ENCODE measurements around the gene ARPC5.

Gene ARPC5

DNA sequence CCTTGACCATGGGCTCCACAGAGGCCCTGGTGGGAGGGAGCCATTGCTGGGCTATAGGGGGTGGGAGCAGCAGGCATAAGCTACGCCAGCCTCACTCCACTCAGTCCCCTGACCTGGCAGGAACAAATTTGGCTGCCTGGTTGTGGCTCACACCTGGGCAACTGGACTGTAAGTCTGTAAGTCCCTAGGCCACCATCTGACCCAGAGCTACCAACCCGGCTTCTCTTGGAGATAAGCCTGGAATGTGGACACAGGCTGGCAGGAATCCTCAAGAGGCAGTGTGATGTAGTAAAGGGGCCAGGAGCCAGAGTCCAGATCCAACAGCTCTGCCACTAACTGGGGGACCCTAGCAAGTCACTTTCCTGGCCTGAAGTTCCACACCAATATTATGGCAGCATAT is 56.7 kb downstream of the ARPC5 start:
- peaks cover 28% of the 10 kb centered on the region for H3K4me1 ChIP-seq (ENCODE audit: insufficient read depth, low read length, poor library complexity, severe bottlenecking)
- no peaks in the 10 kb centered on the region for H3K9me3 ChIP-seq (ENCODE audit: insufficient read depth, low read depth, low read length)
- no peaks in the 10 kb centered on the region for H3K36me3 ChIP-seq (ENCODE audit: insufficient read depth, low read length)
- no peaks in the 10 kb centered on the region for H3K9me2 ChIP-seq (replicated peaks; ENCODE audit: low read depth, low read length)
- no peak overlapping the region for H3K4me2 ChIP-seq (ENCODE audit: low read depth, low read length, poor library complexity, severe bottlenecking)
- H3K79me2 ChIP-seq (ENCODE audit: insufficient read depth, low read length) = no peaks in the 10 kb centered on the region
- no peak overlapping the region for H3K4me3 ChIP-seq (ENCODE audit: low read length, poor library complexity, severe bottlenecking)
- TF ChIP-seq, protein P1, sequence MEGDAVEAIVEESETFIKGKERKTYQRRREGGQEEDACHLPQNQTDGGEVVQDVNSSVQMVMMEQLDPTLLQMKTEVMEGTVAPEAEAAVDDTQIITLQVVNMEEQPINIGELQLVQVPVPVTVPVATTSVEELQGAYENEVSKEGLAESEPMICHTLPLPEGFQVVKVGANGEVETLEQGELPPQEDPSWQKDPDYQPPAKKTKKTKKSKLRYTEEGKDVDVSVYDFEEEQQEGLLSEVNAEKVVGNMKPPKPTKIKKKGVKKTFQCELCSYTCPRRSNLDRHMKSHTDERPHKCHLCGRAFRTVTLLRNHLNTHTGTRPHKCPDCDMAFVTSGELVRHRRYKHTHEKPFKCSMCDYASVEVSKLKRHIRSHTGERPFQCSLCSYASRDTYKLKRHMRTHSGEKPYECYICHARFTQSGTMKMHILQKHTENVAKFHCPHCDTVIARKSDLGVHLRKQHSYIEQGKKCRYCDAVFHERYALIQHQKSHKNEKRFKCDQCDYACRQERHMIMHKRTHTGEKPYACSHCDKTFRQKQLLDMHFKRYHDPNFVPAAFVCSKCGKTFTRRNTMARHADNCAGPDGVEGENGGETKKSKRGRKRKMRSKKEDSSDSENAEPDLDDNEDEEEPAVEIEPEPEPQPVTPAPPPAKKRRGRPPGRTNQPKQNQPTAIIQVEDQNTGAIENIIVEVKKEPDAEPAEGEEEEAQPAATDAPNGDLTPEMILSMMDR (conservative IDR thresholded peaks at IDR 0.05; ENCODE audit: low read length) = no peak
- no peak for TF ChIP-seq EZH2phosphoT487 (IDR thresholded peaks at IDR 0.05; ENCODE audit: borderline replicate concordance)
- H4K20me1 ChIP-seq (ENCODE audit: insufficient read depth, low read length, poor library complexity, severe bottlenecking) = no peaks in the 10 kb centered on the region
- no peak overlapping the region for H2AFZ ChIP-seq (ENCODE audit: low read length)
- no peak overlapping the region for H3K9ac ChIP-seq (ENCODE audit: low read depth, low read length, poor library complexity, severe bottlenecking)
- H3K27me3 ChIP-seq (ENCODE audit: insufficient read depth, low read length, poor library complexity, severe bottlenecking) = no peaks in the 10 kb centered on the region
- no peaks in the 10 kb centered on the region for H3F3A ChIP-seq (ENCODE audit: low read depth)

DNA sequence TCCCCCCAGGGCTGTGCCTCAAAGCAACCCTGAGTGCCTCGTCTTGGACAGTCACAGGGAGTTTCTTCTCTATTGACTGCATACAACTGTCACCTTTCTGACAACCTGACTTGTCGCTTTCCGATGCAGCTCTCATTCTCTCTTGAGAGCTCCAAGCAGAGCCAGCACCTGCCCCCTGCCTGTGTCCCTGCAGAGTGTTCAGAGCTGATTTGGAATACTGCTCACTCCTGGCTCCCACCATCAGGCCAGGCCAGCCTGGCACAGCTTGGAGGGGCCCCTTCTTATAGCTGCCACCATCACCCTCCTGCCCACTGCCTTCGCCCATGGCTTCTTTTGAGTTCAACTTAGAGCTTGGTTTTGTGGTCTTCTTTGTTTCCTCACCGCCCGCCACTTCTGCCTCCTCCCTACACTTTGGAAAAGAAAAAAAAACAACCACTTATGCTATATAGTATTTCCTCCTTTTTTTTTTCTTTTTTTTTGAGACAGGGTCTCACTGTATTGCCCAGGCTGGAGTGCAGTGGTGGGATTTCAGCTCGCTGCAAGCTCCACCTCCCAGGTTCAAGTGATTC is 57.6 kb downstream of the ARPC5 start:
- H3F3A ChIP-seq (ENCODE audit: low read depth) = no peaks in the 10 kb centered on the region
- peaks cover 28% of the 10 kb centered on the region for H3K4me1 ChIP-seq (ENCODE audit: insufficient read depth, low read length, poor library complexity, severe bottlenecking)
- H3K4me2 ChIP-seq (ENCODE audit: low read depth, low read length, poor library complexity, severe bottlenecking) = no peak overlapping the region
- H3K27me3 ChIP-seq (ENCODE audit: insufficient read depth, low read length, poor library complexity, severe bottlenecking) = no peaks in the 10 kb centered on the region
- no peak overlapping the region for H2AFZ ChIP-seq (ENCODE audit: low read length)
- no peaks in the 10 kb centered on the region for H3K79me2 ChIP-seq (ENCODE audit: insufficient read depth, low read length)
- TF ChIP-seq, protein P1 (conservative IDR thresholded peaks at IDR 0.05; ENCODE audit: low read length) = no peak
- TF ChIP-seq EZH2phosphoT487 (IDR thresholded peaks at IDR 0.05; ENCODE audit: borderline replicate concordance) = no peak
- no peak overlapping the region for H3K4me3 ChIP-seq (ENCODE audit: low read length, poor library complexity, severe bottlenecking)
- H3K9me3 ChIP-seq (ENCODE audit: insufficient read depth, low read depth, low read length) = no peaks in the 10 kb centered on the region
- no peak overlapping the region for H3K9ac ChIP-seq (ENCODE audit: low read depth, low read length, poor library complexity, severe bottlenecking)
- no peaks in the 10 kb centered on the region for H3K9me2 ChIP-seq (replicated peaks; ENCODE audit: low read depth, low read length)
- no peaks in the 10 kb centered on the region for H4K20me1 ChIP-seq (ENCODE audit: insufficient read depth, low read length, poor library complexity, severe bottlenecking)
- H3K36me3 ChIP-seq (ENCODE audit: insufficient read depth, low read length) = no peaks in the 10 kb centered on the region

DNA sequence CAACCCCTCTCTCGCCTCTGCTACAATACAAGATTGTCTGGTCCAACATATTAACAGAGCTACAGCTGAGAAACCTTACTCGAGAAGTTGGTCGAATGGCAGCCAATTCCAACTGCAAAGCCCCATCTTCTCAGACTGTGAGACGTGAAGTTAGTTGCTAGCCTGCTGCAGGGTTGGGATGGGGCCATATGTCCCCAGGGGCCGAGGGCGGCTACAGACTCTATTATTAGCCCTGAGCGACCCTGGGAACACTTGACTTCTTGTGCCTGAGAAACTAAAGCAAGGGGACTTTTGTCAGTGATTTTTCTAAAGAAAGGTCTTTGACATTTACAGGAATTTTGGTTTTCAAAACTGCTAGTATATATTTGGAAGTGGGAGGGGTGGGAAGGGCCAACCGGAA is 59.0 kb downstream of the ARPC5 start:
- H3K4me3 ChIP-seq (ENCODE audit: low read length, poor library complexity, severe bottlenecking) = no peak overlapping the region
- no peak overlapping the region for H2AFZ ChIP-seq (ENCODE audit: low read length)
- no peaks in the 10 kb centered on the region for H3K9me2 ChIP-seq (replicated peaks; ENCODE audit: low read depth, low read length)
- no peaks in the 10 kb centered on the region for H3K36me3 ChIP-seq (ENCODE audit: insufficient read depth, low read length)
- H3K27me3 ChIP-seq (ENCODE audit: insufficient read depth, low read length, poor library complexity, severe bottlenecking) = no peaks in the 10 kb centered on the region
- no peak overlapping the region for H3K9ac ChIP-seq (ENCODE audit: low read depth, low read length, poor library complexity, severe bottlenecking)
- peaks cover 28% of the 10 kb centered on the region for H3K4me1 ChIP-seq (ENCODE audit: insufficient read depth, low read length, poor library complexity, severe bottlenecking)
- no peaks in the 10 kb centered on the region for H3K79me2 ChIP-seq (ENCODE audit: insufficient read depth, low read length)
- no peak overlapping the region for H3K4me2 ChIP-seq (ENCODE audit: low read depth, low read length, poor library complexity, severe bottlenecking)
- no peaks in the 10 kb centered on the region for H3K9me3 ChIP-seq (ENCODE audit: insufficient read depth, low read depth, low read length)
- H3F3A ChIP-seq (ENCODE audit: low read depth) = no peaks in the 10 kb centered on the region
- H4K20me1 ChIP-seq (ENCODE audit: insufficient read depth, low read length, poor library complexity, severe bottlenecking) = no peaks in the 10 kb centered on the region
- TF ChIP-seq, protein P1 (conservative IDR thresholded peaks at IDR 0.05; ENCODE audit: low read length) = no peak
- no peak for TF ChIP-seq EZH2phosphoT487 (IDR thresholded peaks at IDR 0.05; ENCODE audit: borderline replicate concordance)
